Subcutaneous abdominal adipose tissue (tissue), 5 donors: ENCODE data around the gene AP1G1.
"Not testable (repeated sequence)": the region's sequence is repeated elsewhere in the genome, so short reads cannot be mapped to it uniquely, and the experiment has no call there.

ENCODE experiments used
- H3K27ac ChIP-seq: one replicate; pipeline ENCODE4 v1.7.0; 2013; ENCODE audit warnings: low read depth, mild to moderate bottlenecking, inconsistent platforms, low read length, moderate library complexity
- H3K27me3 ChIP-seq, 5 donors: one replicate each; pipeline ENCODE4 v1.7.0; 2013; ENCODE audit warnings: low read length in 5 of 5, inconsistent platforms in 1 of 5; ENCODE audit not compliant: control insufficient read depth in 5 of 5, insufficient read depth in 4 of 5
- H3K36me3 ChIP-seq, 5 donors: one replicate each; pipeline ENCODE4 v1.7.0; 2013; ENCODE audit warnings: low read length in 5 of 5; ENCODE audit not compliant: control insufficient read depth in 5 of 5, insufficient read depth in 5 of 5
- H3K4me1 ChIP-seq, 5 donors: one replicate each; pipeline ENCODE4 v1.7.0; 2013; ENCODE audit warnings: low read length in 5 of 5, mild to moderate bottlenecking in 3 of 5, moderate library complexity in 1 of 5; ENCODE audit not compliant: control insufficient read depth in 5 of 5, insufficient read depth in 5 of 5
- H3K4me3 ChIP-seq, 5 donors: one replicate each; pipeline ENCODE4 v1.7.0; 2013; ENCODE audit warnings: low read length in 5 of 5, low read depth in 1 of 5
- H3K9ac ChIP-seq, 5 donors: one replicate each; pipeline ENCODE4 v1.7.0; 2013; ENCODE audit warnings: low read length in 5 of 5, mild to moderate bottlenecking in 4 of 5, moderate library complexity in 3 of 5
- H3K9me3 ChIP-seq, 5 donors: one replicate each; pipeline ENCODE4 v1.7.0; 2013; ENCODE audit warnings: low read length in 5 of 5; ENCODE audit not compliant: control insufficient read depth in 5 of 5
- donor health status: healthy.
- donor health status: healthy.
- donor health status: healthy.
- donor health status: healthy.
- donor health status: healthy.

AP1G1 gene

GRCh38 chr16:71817155-71817500 lies 8.5 kb upstream of the AP1G1 start:
- H3K27me3 ChIP-seq, H3K9me3 ChIP-seq, H3K4me3 ChIP-seq, H3K9ac ChIP-seq, H3K36me3 ChIP-seq: not testable (repeated sequence)
- Histone ChIP-seq H3K4me1 (peaks cover 0 to 19% (median 15%) of the 10 kb centered on the region in 5 donors), H3K27ac (peak overlapping the region; percentile 77)

DNA sequence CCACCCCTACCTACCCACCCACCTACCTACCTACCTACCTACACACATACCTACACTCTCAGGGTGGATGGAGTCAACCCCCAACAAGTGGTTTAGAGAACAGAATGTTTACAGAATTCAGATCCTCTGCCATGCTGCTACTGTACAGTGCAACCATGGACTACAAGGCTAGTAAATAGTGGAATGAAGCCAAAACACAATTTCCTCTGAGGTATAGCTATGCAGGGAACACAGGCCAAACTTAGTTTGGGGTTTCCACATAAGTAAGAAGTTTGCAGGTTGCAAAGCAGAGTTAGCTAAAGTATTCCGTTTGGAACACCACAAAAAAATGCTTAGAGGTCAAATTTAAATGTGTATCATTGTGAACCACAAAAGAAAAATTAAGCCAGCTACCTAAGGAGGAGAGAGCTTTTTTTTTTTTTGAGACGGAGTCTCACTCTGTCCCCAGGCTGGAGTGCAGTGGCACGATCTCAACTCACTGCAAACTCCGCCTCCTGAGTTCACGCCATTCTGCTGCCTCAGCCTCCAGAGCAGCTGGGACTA lies 2.7 kb upstream of the AP1G1 start:
- Histone ChIP-seq H3K36me3 (no peaks in the 10 kb centered on the region), H3K4me1 (peaks cover 0 to 28% (median 23%) of the 10 kb centered on the region in 5 donors), H3K27me3 (no peaks in the 10 kb centered on the region), H3K9ac (no peak overlapping the region), H3K9me3 (no peaks in the 10 kb centered on the region), H3K4me3 (no peak overlapping the region), H3K27ac (no peak overlapping the region)

- H3K9me3 ChIP-seq, H3K9ac ChIP-seq: not testable (repeated sequence)
- H3K4me3 ChIP-seq, result peak overlapping the region in 1 of 5 donors; percentile 85
These were observed 1.5 kb upstream of the AP1G1 start for GRCh38 chr16:71810155-71810530.

DNA sequence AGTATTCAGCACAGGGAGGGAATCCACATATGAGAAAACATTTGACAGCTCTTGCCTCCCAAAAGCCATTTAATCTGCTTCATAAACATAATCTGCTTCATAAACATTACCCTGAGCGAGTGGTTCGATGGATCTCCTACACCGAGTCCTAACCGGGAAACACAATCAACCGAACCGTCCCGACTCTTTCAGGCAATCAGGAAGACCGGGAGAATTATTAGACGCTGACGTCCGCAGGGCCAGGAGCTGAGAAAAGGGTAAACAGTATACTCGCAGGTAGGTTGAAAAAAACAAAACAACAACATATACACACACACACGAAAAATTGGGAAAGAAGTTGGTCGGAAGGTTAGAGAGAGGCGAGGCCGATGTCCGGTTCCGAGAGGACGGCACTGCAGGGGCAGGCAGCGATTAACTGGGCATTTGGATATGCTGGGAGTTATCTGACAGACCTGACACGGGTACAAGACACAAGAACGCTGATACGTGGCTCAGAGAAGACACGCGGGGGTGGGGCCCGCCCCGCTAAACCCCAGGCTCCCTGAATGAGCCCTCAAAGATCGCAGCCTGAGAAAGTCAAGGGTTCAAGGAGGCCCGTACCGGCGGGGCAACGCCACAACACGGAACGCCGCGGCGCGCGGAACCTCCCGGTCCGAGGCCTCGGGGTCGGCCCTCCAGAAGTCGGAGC lies 585 bp downstream of the AP1G1 start:
- Histone ChIP-seq H3K36me3 (peaks cover 0 to 3% (median 0%) of the 10 kb centered on the region in 5 donors), H3K4me1 (peaks cover 0 to 38% (median 31%) of the 10 kb centered on the region in 5 donors), H3K9me3 (no peaks in the 10 kb centered on the region), H3K27ac (peak overlapping the region; percentile 100), H3K9ac (peak overlapping the region; percentile 50 to 100 (median 100)), H3K4me3 (peak overlapping the region; percentile 78 to 96 (median 89)), H3K27me3 (no peaks in the 10 kb centered on the region)

More at GRCh38 chr16:71810155-71810530, 1.5 kb upstream of the AP1G1 start:
- H3K27me3 ChIP-seq, H3K36me3 ChIP-seq: not testable (repeated sequence)
- H3K27ac ChIP-seq, result peak overlapping the region; percentile 100
- H3K4me1 ChIP-seq, result peaks cover 0 to 36% (median 31%) of the 10 kb centered on the region in 5 donors

- H3K9ac ChIP-seq, result no peak overlapping the region
- H3K27ac ChIP-seq, result no peak overlapping the region
- H3K27me3 ChIP-seq, result no peaks in the 10 kb centered on the region
- H3K4me3 ChIP-seq, result no peak overlapping the region
- H3K9me3 ChIP-seq, result no peaks in the 10 kb centered on the region
- H3K4me1 ChIP-seq, result peaks cover 0 to 33% (median 22%) of the 10 kb centered on the region in 5 donors
- peaks cover 0 to 11% (median under 1%) of the 10 kb centered on the region in 5 donors for H3K36me3 ChIP-seq
These were observed 5.3 kb downstream of the AP1G1 start for GRCh38 chr16:71803305-71803690.

DNA sequence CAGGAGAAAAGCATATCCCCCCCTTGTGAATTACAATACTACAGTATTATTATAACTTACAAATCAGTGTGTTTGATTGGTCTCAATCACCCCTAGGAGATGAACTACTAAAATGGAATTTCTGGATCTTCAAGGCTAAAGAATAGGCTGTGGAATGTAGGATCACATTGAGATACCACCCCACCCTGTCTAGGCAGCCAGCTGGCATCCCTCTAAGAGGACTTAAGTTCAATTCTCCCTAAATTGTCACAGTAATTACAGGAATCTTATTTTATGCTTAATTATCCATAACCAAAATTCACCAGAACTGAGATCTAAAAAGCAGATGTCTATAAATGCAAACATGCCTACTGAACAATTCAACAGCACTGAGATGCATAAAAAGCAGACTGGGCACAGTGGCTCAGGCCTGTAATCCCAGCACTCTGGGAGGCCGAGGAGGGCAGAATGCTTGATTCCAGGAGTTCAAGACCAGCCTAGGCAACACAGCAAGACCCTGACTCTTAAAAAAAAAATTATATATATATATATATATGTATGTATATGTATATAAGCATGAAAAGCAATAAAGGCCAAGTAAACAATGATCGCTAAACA lies 12.0 kb downstream of the AP1G1 start:
- Histone ChIP-seq H3K4me3 (no peak overlapping the region), H3K27me3 (no peaks in the 10 kb centered on the region), H3K27ac (no peak overlapping the region), H3K36me3 (peaks cover 0 to 15% (median 6%) of the 10 kb centered on the region in 5 donors), H3K9ac (no peak overlapping the region), H3K9me3 (no peaks in the 10 kb centered on the region), H3K4me1 (peaks cover 0 to 20% (median 9%) of the 10 kb centered on the region in 5 donors)

DNA sequence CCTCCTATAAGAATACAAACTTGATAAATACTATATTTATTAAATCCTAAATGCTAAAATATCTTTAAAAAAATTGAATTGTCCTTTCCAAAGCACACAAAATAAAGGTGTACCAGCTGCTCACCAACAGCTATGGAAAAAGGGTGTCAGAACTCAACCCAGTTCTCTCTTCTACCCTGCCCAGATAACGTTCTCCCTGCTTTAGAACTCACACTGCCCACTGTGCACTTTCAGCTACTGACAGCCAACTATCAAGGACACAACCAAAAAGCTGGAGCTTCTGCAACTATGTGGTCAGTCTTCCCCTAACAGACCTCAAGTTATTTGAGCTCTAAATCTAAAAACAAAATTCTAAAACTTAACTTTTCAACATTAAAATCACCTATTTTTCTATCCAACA lies 13.7 kb downstream of the AP1G1 start:
- Histone ChIP-seq H3K27me3 (no peaks in the 10 kb centered on the region), H3K4me1 (peaks cover 0 to 26% (median 12%) of the 10 kb centered on the region in 5 donors), H3K9ac (no peak overlapping the region), H3K36me3 (peaks cover 0 to 12% (median 6%) of the 10 kb centered on the region in 5 donors), H3K4me3 (no peak overlapping the region), H3K9me3 (no peaks in the 10 kb centered on the region), H3K27ac (no peak overlapping the region)

DNA sequence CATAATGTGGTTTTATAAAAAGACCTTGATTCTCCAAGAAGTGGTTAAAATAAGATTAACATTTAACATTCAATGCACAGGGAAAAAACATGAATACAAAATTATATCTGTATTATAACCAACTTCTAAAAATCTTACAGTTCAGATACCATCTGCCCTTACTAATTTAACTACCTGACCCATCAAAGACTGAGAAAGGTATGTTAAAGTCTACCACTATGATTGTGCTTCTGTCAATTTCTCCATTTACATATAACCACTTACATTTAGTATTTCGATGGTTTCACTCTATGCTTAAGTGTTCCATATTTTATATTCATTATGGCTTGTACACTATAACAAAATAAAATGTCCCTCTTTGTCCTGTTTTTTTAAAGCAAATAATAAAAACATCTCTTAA lies 14.6 kb downstream of the AP1G1 start:
- peaks cover 3 to 15% (median 5%) of the 10 kb centered on the region in 5 donors for H3K36me3 ChIP-seq
- peaks cover 0 to 26% (median 12%) of the 10 kb centered on the region in 5 donors for H3K4me1 ChIP-seq
- H3K9ac ChIP-seq, result no peak overlapping the region
- H3K27ac ChIP-seq, result no peak overlapping the region
- H3K9me3 ChIP-seq, result no peaks in the 10 kb centered on the region
- H3K4me3 ChIP-seq, result no peak overlapping the region
- no peaks in the 10 kb centered on the region for H3K27me3 ChIP-seq

- Histone ChIP-seq H3K27me3 (no peaks in the 10 kb centered on the region), H3K4me1 (peaks cover 0 to 26% (median 12%) of the 10 kb centered on the region in 5 donors)
These were observed 16.5 kb downstream of the AP1G1 start for GRCh38 chr16:71792176-71792575.

GRCh38 chr16:71790329-71790728 lies 18.3 kb downstream of the AP1G1 start:
- not testable (repeated sequence) for H3K9me3 ChIP-seq, H3K4me3 ChIP-seq, H3K27me3 ChIP-seq, H3K9ac ChIP-seq
- peaks cover 0 to 19% (median 7%) of the 10 kb centered on the region in 5 donors for H3K4me1 ChIP-seq
- peaks cover 12 to 31% (median 19%) of the 10 kb centered on the region in 5 donors for H3K36me3 ChIP-seq
- peak overlapping the region; percentile 30 for H3K27ac ChIP-seq

More at GRCh38 chr16:71792176-71792575, 16.5 kb downstream of the AP1G1 start:
- H3K27ac ChIP-seq, result no peak overlapping the region
- H3K9me3 ChIP-seq, result no peaks in the 10 kb centered on the region
- peaks cover 14 to 25% (median 14%) of the 10 kb centered on the region in 5 donors for H3K36me3 ChIP-seq
- no peak overlapping the region for H3K9ac ChIP-seq
- no peak overlapping the region for H3K4me3 ChIP-seq
